K562 (cell line): ENCODE measurements around the gene FITM2. TPM values are rescaled to one million over a fixed set of nuclear protein-coding genes. Genes with fewer than 3 reads are reported as not detected.

Source experiments
- ATAC-seq: fragments of 200-7000 bp; cut with Tn5 transposase; 3 replicates; pipeline ENCODE4 v1.9.1; 2020; ENCODE audit warnings: moderate library complexity
- BruUV-seq: library from RNA; stranded (reverse); fragments of 400-500 nt; replicated peaks from 2 replicates; lab custom pipeline; 2021; lab: Mats Ljungman, UMichigan
- CTCF ChIA-PET: fragments of 300-600 bp; formaldehyde crosslinking; extraction: SDS; loops from one replicate; lab custom pipeline; 2021; ENCODE audit warnings: low intra/inter-chr PET ratio; lab: Yijun Ruan, JAX
- POLR2A ChIA-PET: fragments of 300-600, 350-650 bp; sonication (Branson Sonifier 250); formaldehyde crosslinking; extraction: SDS; loops from one replicate; lab custom pipeline; 2021; ENCODE audit warnings: antibody characterized with exemption, inconsistent platforms; lab: Yijun Ruan, JAX
- DNase-seq, 4 experiments: peaks; one replicate each; pipeline versions ENCODE4 v3.0.0 to v3.0.0-alpha.2; 2011 to 2018; ENCODE audit warnings: low spot score in 3 of 4, mixed read lengths in 3 of 4; ENCODE audit errors: extremely low read depth in 1 of 4
- FAIRE-seq: peaks from 2 replicates; lab custom pipeline; 2011; peaks lifted over from hg19 to GRCh38; lab: Jason Lieb, UNC
- H2AFZ ChIP-seq: 2 replicates; pipeline ENCODE4 v1.6.0; 2011; ENCODE audit warnings: low read depth, low read length, control low read depth, inconsistent platforms
- H3K27ac ChIP-seq: fragments of 200-600 bp; 3 replicates; pipeline ENCODE4 v1.8.0; 2011; ENCODE audit warnings: low read depth, mild to moderate bottlenecking, control low read depth, inconsistent platforms, low read length, moderate library complexity, mixed read lengths; ENCODE audit errors: extremely low read depth
- H3K27me3 ChIP-seq, 2 experiments: fragments of 300-600 bp in 1 of 2; 2 replicates in 1 of 2; 3 replicates in 1 of 2; pipeline versions ENCODE4 v1.6.0 to v1.8.0; 2011; ENCODE audit warnings: inconsistent platforms in 2 of 2, low read length in 2 of 2, mild to moderate bottlenecking in 1 of 2, mixed read lengths in 1 of 2, moderate library complexity in 1 of 2; ENCODE audit not compliant: control insufficient read depth in 2 of 2, insufficient read depth in 2 of 2
- H3K36me3 ChIP-seq: fragments of 300-600 bp; 3 replicates; pipeline ENCODE4 v1.8.0; 2011; ENCODE audit warnings: mild to moderate bottlenecking, low read length, inconsistent platforms; ENCODE audit not compliant: control insufficient read depth, insufficient read depth
- H3K4me1 ChIP-seq, 2 experiments: fragments of 200-600 bp in 1 of 2; replicated peaks in 1 of 2; 2 replicates in 1 of 2; 3 replicates in 1 of 2; pipeline versions ENCODE4 v1.5.1 to v1.8.0; 2011; ENCODE audit warnings: inconsistent platforms in 2 of 2, low read length in 2 of 2, mild to moderate bottlenecking in 1 of 2, mixed read lengths in 1 of 2, moderate library complexity in 1 of 2; ENCODE audit not compliant: control insufficient read depth in 2 of 2, insufficient read depth in 2 of 2
- H3K4me2 ChIP-seq: 2 replicates; pipeline ENCODE4 v1.6.1; 2011; ENCODE audit warnings: low read length, control low read depth, inconsistent platforms, mixed read lengths; ENCODE audit not compliant: insufficient read depth
- H3K4me3 ChIP-seq: fragments of 200-600 bp; sonication (generic), shearing (Covaris generic); 2 replicates; pipeline ENCODE4 v1.5.1; 2016; ENCODE audit warnings: control low read depth, inconsistent platforms
- H3K79me2 ChIP-seq: fragments of 200-600 bp; 3 replicates; pipeline ENCODE4 v1.8.0; 2011; ENCODE audit warnings: low read length, inconsistent platforms; ENCODE audit not compliant: control insufficient read depth, insufficient read depth
- H3K9ac ChIP-seq, 2 experiments: 2 replicates each; pipeline versions ENCODE4 v1.6.0 to v1.6.1; 2011; ENCODE audit warnings: low read depth in 2 of 2, low read length in 2 of 2, control low read depth in 1 of 2, inconsistent platforms in 1 of 2, mild to moderate bottlenecking in 1 of 2, mixed read lengths in 1 of 2; ENCODE audit not compliant: insufficient read depth in 1 of 2
- H3K9me1 ChIP-seq: one replicate; pipeline ENCODE4 v1.6.0; 2011; ENCODE audit warnings: inconsistent platforms, mild to moderate bottlenecking, low read length, moderate library complexity; ENCODE audit not compliant: control insufficient read depth, insufficient read depth
- H3K9me3 ChIP-seq: replicated peaks from 2 replicates; pipeline ENCODE4 v1.5.1; 2011; ENCODE audit warnings: low read depth, low read length, inconsistent platforms; ENCODE audit not compliant: control insufficient read depth, insufficient read depth
- H4K20me1 ChIP-seq: replicated peaks from 2 replicates; pipeline ENCODE4 v1.6.1; 2011; ENCODE audit warnings: low read length, inconsistent platforms, mixed read lengths; ENCODE audit not compliant: control insufficient read depth, insufficient read depth
- ARID2 ChIP-seq: fragments of 450-650 bp; IDR thresholded peaks from 2 replicates; pipeline ENCODE4 v1.6.1; 2017; ENCODE audit warnings: antibody characterized with exemption, mild to moderate bottlenecking
- HLTF ChIP-seq: fragments of 450-650 bp; IDR thresholded peaks from 2 replicates; pipeline ENCODE4 v1.6.1; 2016
- TAF1 ChIP-seq: IDR thresholded peaks from 2 replicates; pipeline ENCODE4 v1.6.1; 2011; ENCODE audit warnings: mild to moderate bottlenecking, low read length, moderate library complexity; ENCODE audit not compliant: insufficient read depth, control insufficient read depth, severe bottlenecking; ENCODE audit errors: extremely low read depth
- ZSCAN29 ChIP-seq: fragments of 450-650 bp; IDR thresholded peaks from 2 replicates; pipeline ENCODE4 v1.6.1; 2017
- WGBS: fragments of 100-300 bp; shearing (Covaris generic); methylation state at CpG from one replicate; pipeline ENCODE4 v1.1.6; 2016; ENCODE audit warnings: low coverage, mixed read lengths; ENCODE audit not compliant: insufficient coverage; ENCODE audit errors: missing lambda C conversion rate; 5-methylcytosine and 5-hydroxymethylcytosine counted together
- in situ Hi-C: fragments of 300-500 bp; cut with MboI; formaldehyde crosslinking; loops from 4 replicates; pipeline ENCODE4 v1.15.0; 2018; ENCODE audit warnings: inconsistent platforms, mixed read lengths
- intact Hi-C: fragments of 100-400 bp; cut with micrococcal nuclease; formaldehyde crosslinking; loops from 2 replicates; pipeline ENCODE4 v1.14.2; 2022
- polyA plus RNA-seq, 8 experiments: library from polyadenylated mRNA; depleted of rRNA in 4 of 8; stranded (reverse) in 5 of 8; unstranded in 3 of 8; fragments of >200 nt; fragmentation: Nextera tagmentation in 2 of 8; fragmentation: Illumina TruSeq in 1 of 8; extraction: Ambion mirVana in 2 of 8; extraction: Trizol in 1 of 8; gene quantifications; 2 replicates each; pipeline versions ENCODE4 v1.2.1 to v1.2.3, GENCODE V29; 2011 to 2014; ENCODE audit warnings: inconsistent platforms in 1 of 8, missing spikeins in 1 of 8
- total RNA-seq, 7 experiments: library from RNA; depleted of rRNA in 6 of 7; stranded (reverse); fragments of >200 nt in 6 of 7; fragmentation: Illumina TruSeq in 2 of 7; extraction: Trizol in 2 of 7; gene quantifications; 2 replicates each; pipeline versions ENCODE4 v1.2.1 to v1.2.3, GENCODE V29; 2011 to 2021; ENCODE audit warnings: low replicate concordance in 1 of 7
- TF ChIP-seq, protein P1 (sequence below): fragments of 450-650 bp; formaldehyde crosslinking; IDR thresholded peaks from 2 replicates; pipeline ENCODE4 v1.4.0; 2022; ENCODE audit warnings: mild to moderate bottlenecking, moderate library complexity

FITM2 gene
- total and polyA plus RNA-seq, 9 of the 15 experiments (the other 6 are each of a cell fraction or from before 2014, with no cell fraction given): 0.64 to 2.8 (median 1.8) TPM

DNA sequence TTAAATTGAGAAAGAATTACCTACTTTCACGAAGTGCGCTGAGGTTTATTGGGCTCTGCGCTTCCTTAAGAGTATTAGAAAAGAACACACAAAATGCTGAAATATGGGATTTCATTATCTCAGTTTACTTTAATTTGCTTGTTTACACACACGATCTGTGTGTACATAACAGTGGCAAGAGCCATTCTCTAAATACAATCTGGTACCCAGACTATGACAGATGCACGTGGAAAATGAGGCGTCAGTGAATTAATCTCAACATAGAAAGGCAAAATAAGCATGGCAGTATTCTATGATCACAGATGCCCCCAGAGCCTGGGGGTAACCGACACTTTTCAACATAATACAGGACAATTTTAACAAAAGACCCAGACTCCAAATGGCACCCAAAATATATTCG, 8.3 kb downstream of the FITM2 start:
- Histone ChIP-seq H3K36me3 (no peaks in the 10 kb centered on the region), H3K9me3 (no peaks in the 10 kb centered on the region), H3K4me3 (no peak overlapping the region), H4K20me1 (no peaks in the 10 kb centered on the region), H3K27me3 (0 out of 5 replicates have a peak, but pooled peaks cover 3 to 5% of the 10 kb centered on the region in 2 experiments), H3K9me1 (no peaks in the 10 kb centered on the region), H3K9ac (no peak overlapping the region), H2AFZ (no peak overlapping the region), H3K27ac (no peak overlapping the region), H3K79me2 (no peaks in the 10 kb centered on the region), H3K4me2 (no peak overlapping the region), H3K4me1 (peaks cover 0 to 2% of the 10 kb centered on the region in 2 experiments; a peak in 2 of 5 replicates)
- CTCF ChIA-PET: no interaction called here
- 45% methylated on average over 8 of the region's 8 CpGs for WGBS
- in situ Hi-C loops (no loop called here), intact Hi-C loops (no loop called here)
- FAIRE-seq (no peak), DNase-seq (no peak), ATAC-seq (no peak)
- BruUV-seq: no TSS peak
- POLR2A ChIA-PET: no interaction called here
- no peak for TF ChIP-seq TAF1
- TF ChIP-seq, protein P1, sequence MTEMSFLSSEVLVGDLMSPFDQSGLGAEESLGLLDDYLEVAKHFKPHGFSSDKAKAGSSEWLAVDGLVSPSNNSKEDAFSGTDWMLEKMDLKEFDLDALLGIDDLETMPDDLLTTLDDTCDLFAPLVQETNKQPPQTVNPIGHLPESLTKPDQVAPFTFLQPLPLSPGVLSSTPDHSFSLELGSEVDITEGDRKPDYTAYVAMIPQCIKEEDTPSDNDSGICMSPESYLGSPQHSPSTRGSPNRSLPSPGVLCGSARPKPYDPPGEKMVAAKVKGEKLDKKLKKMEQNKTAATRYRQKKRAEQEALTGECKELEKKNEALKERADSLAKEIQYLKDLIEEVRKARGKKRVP (CRISPR knock-in tag): no peak
- TF ChIP-seq, all 486 proteins: peak for 0

DNA sequence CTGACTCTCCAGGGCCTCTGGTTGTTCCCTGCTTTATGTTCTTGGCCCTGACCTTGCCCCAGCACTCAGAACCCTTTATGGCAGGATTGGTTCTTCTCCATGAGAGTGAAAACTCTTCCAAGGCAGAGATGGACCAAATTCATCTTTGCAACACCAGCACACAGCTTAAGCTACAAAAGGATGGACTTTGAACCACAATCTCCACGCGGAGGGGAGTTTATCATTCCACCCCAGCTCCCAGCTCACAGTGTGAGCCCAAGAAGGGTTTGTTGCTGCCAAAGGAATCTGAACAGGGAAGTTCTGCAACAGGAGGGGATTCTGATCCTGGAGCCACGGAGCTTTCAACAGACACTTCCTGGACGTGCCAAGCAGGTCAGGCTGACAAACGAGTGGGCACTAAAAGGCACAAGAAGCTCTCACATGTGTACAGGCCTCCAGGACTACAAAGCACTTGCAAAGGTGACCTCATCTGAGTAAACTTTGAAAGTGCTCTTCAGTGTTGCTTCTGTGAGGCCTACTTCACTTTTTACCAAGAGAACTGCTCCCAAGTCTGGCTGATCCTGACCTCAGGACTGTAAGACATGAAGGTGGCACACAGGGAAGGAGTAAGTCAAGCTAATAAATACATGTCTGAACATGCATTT, 8.9 kb downstream of the FITM2 start:
- FAIRE-seq: no peak
- no peaks in the 10 kb centered on the region for H3K36me3 ChIP-seq
- CTCF ChIA-PET: no interaction called here
- TF ChIP-seq ARID2 (no peak), HLTF (no peak), ZSCAN29 (no peak)
- TF ChIP-seq, all 486 proteins: peak for 0
- Histone ChIP-seq H3K79me2 (no peaks in the 10 kb centered on the region), H3K4me1 (peaks cover 0 to 2% of the 10 kb centered on the region in 2 experiments; a peak in 2 of 5 replicates), H3K27me3 (0 out of 5 replicates have a peak, but pooled peaks cover 3 to 5% of the 10 kb centered on the region in 2 experiments), H3K9me3 (no peaks in the 10 kb centered on the region), H3K27ac (no peak overlapping the region), H3K9me1 (no peaks in the 10 kb centered on the region), H3K4me3 (no peak overlapping the region), H4K20me1 (no peaks in the 10 kb centered on the region), H3K4me2 (no peak overlapping the region), H3K9ac (no peak overlapping the region), H2AFZ (no peak overlapping the region)
- in situ Hi-C loops: no loop called here
- WGBS: 19% methylated on average over 5 of the region's 5 CpGs
- DNase-seq (no peak), ATAC-seq (no peak)
- intact Hi-C loops: no loop called here
- POLR2A ChIA-PET: no interaction called here
- no TSS peak for BruUV-seq
